ENCODE results near the gene CDH13.

Gene CDH13

GRCh38 chr16:83085660-83086059 lies 458.9 kb downstream of the CDH13 start:
- no peak overlapping the region for H3K4me3 ChIP-seq (ENCODE audit: low read depth, low read length)

GRCh38 chr16:83095941-83096692 lies 469.3 kb downstream of the CDH13 start:
- H3K4me3 ChIP-seq (ENCODE audit: low read depth, low read length) = no peak overlapping the region

- no peak overlapping the region for H3K4me3 ChIP-seq (ENCODE audit: low read depth, low read length)
Observed at GRCh38 chr16:83098536-83098935, 471.8 kb downstream of the CDH13 start.

- H3K4me3 ChIP-seq (ENCODE audit: low read depth, low read length) = no peak overlapping the region
Observed at GRCh38 chr16:83100679-83101078, 473.9 kb downstream of the CDH13 start.

GRCh38 chr16:83102336-83102735 lies 475.6 kb downstream of the CDH13 start:
- H3K4me3 ChIP-seq (ENCODE audit: low read depth, low read length) = no peak overlapping the region

GRCh38 chr16:83105279-83106077 lies 478.7 kb downstream of the CDH13 start:
- H3K4me3 ChIP-seq (ENCODE audit: low read depth, low read length) = no peak overlapping the region

- no peak overlapping the region for H3K4me3 ChIP-seq (ENCODE audit: low read depth, low read length)
Observed at GRCh38 chr16:83109490-83110125, 482.8 kb downstream of the CDH13 start.

- H3K4me3 ChIP-seq (ENCODE audit: low read depth, low read length) = no peak overlapping the region
Observed at GRCh38 chr16:83110269-83110668, 483.5 kb downstream of the CDH13 start.

- no peak overlapping the region for H3K4me3 ChIP-seq (ENCODE audit: low read depth, low read length)
Observed at GRCh38 chr16:83113317-83113716, 486.5 kb downstream of the CDH13 start.

GRCh38 chr16:83113811-83114210 lies 487.0 kb downstream of the CDH13 start:
- H3K4me3 ChIP-seq (ENCODE audit: low read depth, low read length) = no peak overlapping the region

- H3K4me3 ChIP-seq (ENCODE audit: low read depth, low read length) = no peak overlapping the region
Observed at GRCh38 chr16:83115491-83116232, 488.9 kb downstream of the CDH13 start.

GRCh38 chr16:83116274-83116892 lies 489.6 kb downstream of the CDH13 start:
- H3K4me3 ChIP-seq (ENCODE audit: low read depth, low read length) = no peak overlapping the region

- H3K4me3 ChIP-seq (ENCODE audit: low read depth, low read length) = no peak overlapping the region
Observed at GRCh38 chr16:83117810-83118209, 491.0 kb downstream of the CDH13 start.

- no peak overlapping the region for H3K4me3 ChIP-seq (ENCODE audit: low read depth, low read length)
Observed at GRCh38 chr16:83118365-83118764, 491.6 kb downstream of the CDH13 start.

GRCh38 chr16:83125999-83126568 lies 499.3 kb downstream of the CDH13 start:
- no peak overlapping the region for H3K4me3 ChIP-seq (ENCODE audit: low read depth, low read length)

GRCh38 chr16:83128041-83128440 lies 501.3 kb downstream of the CDH13 start:
- H3K4me3 ChIP-seq (ENCODE audit: low read depth, low read length) = no peak overlapping the region

- H3K4me3 ChIP-seq (ENCODE audit: low read depth, low read length) = no peak overlapping the region
Observed at GRCh38 chr16:83130039-83130438, 503.3 kb downstream of the CDH13 start.

- H3K4me3 ChIP-seq (ENCODE audit: low read depth, low read length) = no peak overlapping the region
Observed at GRCh38 chr16:83134638-83135037, 507.9 kb downstream of the CDH13 start.

- no peak overlapping the region for H3K4me3 ChIP-seq (ENCODE audit: low read depth, low read length)
Observed at GRCh38 chr16:83136419-83136818, 509.6 kb downstream of the CDH13 start.

- H3K4me3 ChIP-seq (ENCODE audit: low read depth, low read length) = no peak overlapping the region
Observed at GRCh38 chr16:83136924-83137323, 510.2 kb downstream of the CDH13 start.
